SJSA1 (cell line): ENCODE measurements around the gene NUF2. TPM values are rescaled to one million over a fixed set of nuclear protein-coding genes. Genes with fewer than 3 reads are reported as not detected.
"Not testable (repeated sequence)": the region's sequence is repeated elsewhere in the genome, so short reads cannot be mapped to it uniquely, and the experiment has no call there.

Source experiments
- DNase-seq, 2 experiments: peaks; one replicate each; pipeline ENCODE4 v3.0.0-alpha.2; 2015 to 2020; ENCODE audit warnings: low spot score in 2 of 2, low read depth in 1 of 2
- H3K27ac ChIP-seq: fragments of 250-450 bp; sonication (Bioruptor Pico); 2 replicates; pipeline ENCODE4 v1.5.1; 2020; ENCODE audit warnings: mild to moderate bottlenecking, moderate library complexity
- H3K27me3 ChIP-seq: fragments of 250-450 bp; sonication (Bioruptor Pico); replicated peaks from 2 replicates; pipeline ENCODE4 v1.5.1; 2020; ENCODE audit warnings: mild to moderate bottlenecking, moderate library complexity
- H3K36me3 ChIP-seq: fragments of 250-450 bp; sonication (Bioruptor Pico); 2 replicates; pipeline ENCODE4 v1.5.1; 2020; ENCODE audit warnings: mild to moderate bottlenecking
- H3K4me1 ChIP-seq: fragments of 250-450 bp; sonication (Bioruptor Pico); replicated peaks from 2 replicates; pipeline ENCODE4 v1.6.1; 2021; ENCODE audit warnings: mild to moderate bottlenecking
- H3K4me3 ChIP-seq: fragments of 250-450 bp; sonication (Bioruptor Pico); 2 replicates; pipeline ENCODE4 v1.5.1; 2020; ENCODE audit warnings: mild to moderate bottlenecking
- H3K9me3 ChIP-seq: fragments of 250-450 bp; sonication (Bioruptor Pico); replicated peaks from 2 replicates; pipeline ENCODE4 v1.5.1; 2020; ENCODE audit warnings: mild to moderate bottlenecking
- total RNA-seq: library from RNA; depleted of rRNA; stranded (reverse); fragments of >200 nt; shearing (Covaris generic); gene quantifications from 2 replicates; pipeline ENCODE4 v1.2.3, GENCODE V29; 2014; rRNA removed

NUF2 gene
- 59.9 and 71.8 TPM in 2 replicates for total RNA-seq

GRCh38 chr1:163321311-163322305 is at the start of gene NUF2:
NUF2 (plus strand) TSS chr1:163321954; CDS start chr1:163326052, 4,098 bp downstream.
- no peaks in the 10 kb centered on the region for H3K9me3 ChIP-seq
- peak within 1 kb of the TSS; percentile 90 for H3K27ac ChIP-seq
- peak; percentile 98 for DNase-seq
- no peaks in the 10 kb centered on the region for H3K27me3 ChIP-seq
- H3K4me3 ChIP-seq = peak within 1 kb of the TSS; percentile 65
- peaks cover 10% of the 10 kb centered on the region for H3K4me1 ChIP-seq
- peaks cover 25% of the 10 kb centered on the region for H3K36me3 ChIP-seq

- no peaks in the 10 kb centered on the region for H3K36me3 ChIP-seq
- DNase-seq = no peak
- H3K27me3 ChIP-seq = no peaks in the 10 kb centered on the region
- H3K4me1 ChIP-seq = no peaks in the 10 kb centered on the region
- no peak overlapping the region for H3K4me3 ChIP-seq
- 0 out of 2 replicates have a peak, but pooled peaks cover 3% of the 10 kb centered on the region for H3K9me3 ChIP-seq
- no peak overlapping the region for H3K27ac ChIP-seq
Measured at GRCh38 chr1:163273766-163274441, 47.9 kb upstream of the NUF2 start.

- H3K27ac ChIP-seq = no peak overlapping the region
- H3K4me3 ChIP-seq = no peak overlapping the region
- no peaks in the 10 kb centered on the region for H3K36me3 ChIP-seq
- DNase-seq = no peak
- H3K27me3 ChIP-seq = no peaks in the 10 kb centered on the region
- H3K9me3 ChIP-seq = 0 out of 2 replicates have a peak, but pooled peaks cover 3% of the 10 kb centered on the region
- no peaks in the 10 kb centered on the region for H3K4me1 ChIP-seq
Measured at GRCh38 chr1:163275222-163275621, 46.5 kb upstream of the NUF2 start.

GRCh38 chr1:163278602-163279001 is 43.2 kb upstream of the NUF2 start:
- H3K4me3 ChIP-seq = no peak overlapping the region
- no peak for DNase-seq
- H3K36me3 ChIP-seq = no peaks in the 10 kb centered on the region
- no peaks in the 10 kb centered on the region for H3K4me1 ChIP-seq
- H3K27me3 ChIP-seq = no peaks in the 10 kb centered on the region
- H3K9me3 ChIP-seq = 0 out of 2 replicates have a peak, but pooled peaks cover 3% of the 10 kb centered on the region
- no peak overlapping the region for H3K27ac ChIP-seq

GRCh38 chr1:163284867-163285266 is 36.9 kb upstream of the NUF2 start:
- H3K9me3 ChIP-seq, H3K27ac ChIP-seq, H3K27me3 ChIP-seq, DNase-seq, H3K36me3 ChIP-seq, H3K4me1 ChIP-seq, H3K4me3 ChIP-seq: not testable (repeated sequence)

- Histone ChIP-seq H3K4me3 (no peak overlapping the region), H3K36me3 (no peaks in the 10 kb centered on the region; the same call in 1 of the 2 replicates), H3K27ac (no peak overlapping the region), H3K9me3 (no peaks in the 10 kb centered on the region), H3K27me3 (no peaks in the 10 kb centered on the region), H3K4me1 (no peaks in the 10 kb centered on the region)
- DNase-seq = no peak
Measured at GRCh38 chr1:163290025-163290640, 31.6 kb upstream of the NUF2 start.

- Histone ChIP-seq H3K36me3 (no peaks in the 10 kb centered on the region; the same call in 1 of the 2 replicates), H3K4me3 (no peak overlapping the region), H3K4me1 (no peaks in the 10 kb centered on the region), H3K27me3 (no peaks in the 10 kb centered on the region), H3K9me3 (no peaks in the 10 kb centered on the region), H3K27ac (no peak overlapping the region)
- no peak for DNase-seq
Measured at GRCh38 chr1:163291461-163291860, 30.3 kb upstream of the NUF2 start.

- H3K4me1 ChIP-seq, H3K36me3 ChIP-seq, H3K4me3 ChIP-seq, H3K27me3 ChIP-seq, H3K9me3 ChIP-seq, H3K27ac ChIP-seq, DNase-seq: not testable (repeated sequence)
Measured at GRCh38 chr1:163292153-163292552, 29.6 kb upstream of the NUF2 start.

- not testable (repeated sequence) for H3K27ac ChIP-seq, H3K36me3 ChIP-seq, DNase-seq, H3K4me1 ChIP-seq, H3K9me3 ChIP-seq, H3K27me3 ChIP-seq, H3K4me3 ChIP-seq
Measured at GRCh38 chr1:163293497-163293896, 28.3 kb upstream of the NUF2 start.

GRCh38 chr1:163295949-163296348 is 25.8 kb upstream of the NUF2 start:
- Histone ChIP-seq H3K4me3 (no peak overlapping the region), H3K4me1 (no peaks in the 10 kb centered on the region), H3K27ac (no peak overlapping the region), H3K27me3 (no peaks in the 10 kb centered on the region), H3K36me3 (peaks cover 6% of the 10 kb centered on the region; the same call in 1 of the 2 replicates), H3K9me3 (no peaks in the 10 kb centered on the region)
- DNase-seq = no peak

- H3K27me3 ChIP-seq = no peaks in the 10 kb centered on the region
- no peak for DNase-seq
- H3K4me3 ChIP-seq = no peak overlapping the region
- no peak overlapping the region for H3K27ac ChIP-seq
- no peaks in the 10 kb centered on the region for H3K4me1 ChIP-seq
- H3K36me3 ChIP-seq = peaks cover 6% of the 10 kb centered on the region; the same call in 1 of the 2 replicates
- H3K9me3 ChIP-seq = no peaks in the 10 kb centered on the region
Measured at GRCh38 chr1:163296504-163297263, 25.1 kb upstream of the NUF2 start.

GRCh38 chr1:163298365-163298764 is 23.4 kb upstream of the NUF2 start:
- Histone ChIP-seq H3K9me3 (no peaks in the 10 kb centered on the region), H3K36me3 (peaks cover 6% of the 10 kb centered on the region; the same call in 1 of the 2 replicates), H3K27me3 (no peaks in the 10 kb centered on the region), H3K27ac (no peak overlapping the region), H3K4me3 (no peak overlapping the region), H3K4me1 (no peaks in the 10 kb centered on the region)
- no peak for DNase-seq

- H3K27ac ChIP-seq = no peak overlapping the region
- H3K9me3 ChIP-seq = no peaks in the 10 kb centered on the region
- no peak for DNase-seq
- no peaks in the 10 kb centered on the region for H3K4me1 ChIP-seq
- no peak overlapping the region for H3K4me3 ChIP-seq
- H3K27me3 ChIP-seq = no peaks in the 10 kb centered on the region
- peaks cover 6% of the 10 kb centered on the region for H3K36me3 ChIP-seq
Measured at GRCh38 chr1:163300568-163300967, 21.2 kb upstream of the NUF2 start.
